Measurements from ENCODE around the gene MAPKAPK3.

DNA sequence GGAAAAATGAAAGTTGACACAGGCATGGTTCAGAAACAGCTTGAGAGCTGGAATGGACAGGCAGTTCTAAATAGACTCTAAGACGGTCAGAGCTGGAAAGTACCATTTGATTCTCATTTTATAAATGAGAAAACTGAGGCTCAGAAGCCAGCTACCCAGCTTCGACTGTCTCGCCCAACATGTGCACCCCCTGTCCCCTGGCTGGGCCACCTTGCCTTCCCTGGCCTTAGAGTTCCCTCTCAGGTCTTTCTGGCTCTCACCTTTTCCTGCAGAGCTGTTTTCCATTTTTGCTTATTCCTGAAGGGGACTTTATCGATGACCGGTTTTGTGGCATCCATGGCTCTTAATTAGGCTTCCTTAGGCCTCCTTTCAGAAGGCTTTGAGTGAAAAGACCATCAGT, 40.5 kb downstream of the MAPKAPK3 start:
- TF ChIP-seq, protein P1, sequence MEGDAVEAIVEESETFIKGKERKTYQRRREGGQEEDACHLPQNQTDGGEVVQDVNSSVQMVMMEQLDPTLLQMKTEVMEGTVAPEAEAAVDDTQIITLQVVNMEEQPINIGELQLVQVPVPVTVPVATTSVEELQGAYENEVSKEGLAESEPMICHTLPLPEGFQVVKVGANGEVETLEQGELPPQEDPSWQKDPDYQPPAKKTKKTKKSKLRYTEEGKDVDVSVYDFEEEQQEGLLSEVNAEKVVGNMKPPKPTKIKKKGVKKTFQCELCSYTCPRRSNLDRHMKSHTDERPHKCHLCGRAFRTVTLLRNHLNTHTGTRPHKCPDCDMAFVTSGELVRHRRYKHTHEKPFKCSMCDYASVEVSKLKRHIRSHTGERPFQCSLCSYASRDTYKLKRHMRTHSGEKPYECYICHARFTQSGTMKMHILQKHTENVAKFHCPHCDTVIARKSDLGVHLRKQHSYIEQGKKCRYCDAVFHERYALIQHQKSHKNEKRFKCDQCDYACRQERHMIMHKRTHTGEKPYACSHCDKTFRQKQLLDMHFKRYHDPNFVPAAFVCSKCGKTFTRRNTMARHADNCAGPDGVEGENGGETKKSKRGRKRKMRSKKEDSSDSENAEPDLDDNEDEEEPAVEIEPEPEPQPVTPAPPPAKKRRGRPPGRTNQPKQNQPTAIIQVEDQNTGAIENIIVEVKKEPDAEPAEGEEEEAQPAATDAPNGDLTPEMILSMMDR (IDR thresholded peaks at IDR 0.05; ENCODE audit: low read depth, low read length, poor library complexity, severe bottlenecking), result no peak
- no peak for TF ChIP-seq EZH2phosphoT487 (IDR thresholded peaks at IDR 0.05; ENCODE audit: borderline replicate concordance, low read length)

Data from DOHH2 (cell line).